Activated T-cell treated with anti-CD3 and anti-CD28 coated beads, Interleukin-2, amount 50 U/mL, for 24 hours (primary cell): Measurements from ENCODE around the gene COL8A1.

Source experiments
- DNase-seq: peaks from one replicate; pipeline ENCODE4 v3.0.0-alpha.2; 2020
- H3K27ac Mint-ChIP-seq: 2 replicates; pipeline ENCODE4 v1.8.0; 2020; ENCODE audit warnings: mild to moderate bottlenecking, mixed read lengths
- H3K27me3 Mint-ChIP-seq: 2 replicates; pipeline ENCODE4 v1.8.0; 2020; ENCODE audit warnings: mixed read lengths
- H3K36me3 Mint-ChIP-seq: 2 replicates; pipeline ENCODE4 v1.8.0; 2020; ENCODE audit warnings: low read depth, mixed read lengths
- H3K4me1 Mint-ChIP-seq: 2 replicates; pipeline ENCODE4 v1.8.0; 2020; ENCODE audit warnings: low read depth, mixed read lengths
- H3K4me3 Mint-ChIP-seq: 2 replicates; pipeline ENCODE4 v1.8.0; 2020; ENCODE audit warnings: mild to moderate bottlenecking, moderate library complexity, mixed read lengths
- H3K9me3 Mint-ChIP-seq: 2 replicates; pipeline ENCODE4 v1.8.0; 2020; ENCODE audit warnings: mixed read lengths

The COL8A1 gene

GRCh38 chr3:99781761-99782160 lies 143.4 kb downstream of the COL8A1 start:
- H3K36me3 Mint-ChIP-seq: no peaks in the 10 kb centered on the region
- no peak overlapping the region for H3K27ac Mint-ChIP-seq
- peaks cover 41% of the 10 kb centered on the region for H3K27me3 Mint-ChIP-seq
- no peak overlapping the region for H3K4me3 Mint-ChIP-seq
- no peak for DNase-seq
- peaks cover 6% of the 10 kb centered on the region for H3K4me1 Mint-ChIP-seq
- no peaks in the 10 kb centered on the region for H3K9me3 Mint-ChIP-seq

- Mint-ChIP-seq H3K27ac (no peak overlapping the region), H3K4me1 (peaks cover 6% of the 10 kb centered on the region), H3K36me3 (no peaks in the 10 kb centered on the region), H3K9me3 (no peaks in the 10 kb centered on the region), H3K27me3 (peaks cover 30% of the 10 kb centered on the region), H3K4me3 (no peak overlapping the region)
- DNase-seq: no peak
Measured at GRCh38 chr3:99783011-99783573, 144.7 kb downstream of the COL8A1 start.

GRCh38 chr3:99789011-99789721 lies 150.8 kb downstream of the COL8A1 start:
- Mint-ChIP-seq H3K9me3 (no peaks in the 10 kb centered on the region), H3K4me1 (no peaks in the 10 kb centered on the region), H3K27me3 (peaks cover 4% of the 10 kb centered on the region), H3K27ac (no peak overlapping the region), H3K4me3 (no peak overlapping the region), H3K36me3 (no peaks in the 10 kb centered on the region)
- DNase-seq: no peak

- Mint-ChIP-seq H3K9me3 (no peaks in the 10 kb centered on the region), H3K27ac (no peak overlapping the region), H3K27me3 (peaks cover 4% of the 10 kb centered on the region), H3K4me3 (no peak overlapping the region), H3K36me3 (no peaks in the 10 kb centered on the region), H3K4me1 (no peaks in the 10 kb centered on the region)
- DNase-seq: no peak
Measured at GRCh38 chr3:99794485-99794884, 156.1 kb downstream of the COL8A1 start.

DNA sequence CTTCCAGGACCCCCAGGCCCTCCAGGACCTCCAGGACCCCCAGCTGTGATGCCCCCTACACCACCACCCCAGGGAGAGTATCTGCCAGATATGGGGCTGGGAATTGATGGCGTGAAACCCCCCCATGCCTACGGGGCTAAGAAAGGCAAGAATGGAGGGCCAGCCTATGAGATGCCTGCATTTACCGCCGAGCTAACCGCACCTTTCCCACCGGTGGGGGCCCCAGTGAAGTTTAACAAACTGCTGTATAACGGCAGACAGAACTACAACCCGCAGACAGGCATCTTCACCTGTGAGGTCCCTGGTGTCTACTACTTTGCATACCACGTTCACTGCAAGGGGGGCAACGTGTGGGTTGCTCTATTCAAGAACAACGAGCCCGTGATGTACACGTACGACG lies 157.2 kb downstream of the COL8A1 start:
- DNase-seq: no peak
- H3K36me3 Mint-ChIP-seq: no peaks in the 10 kb centered on the region
- no peaks in the 10 kb centered on the region for H3K9me3 Mint-ChIP-seq
- H3K27ac Mint-ChIP-seq: no peak overlapping the region
- H3K4me3 Mint-ChIP-seq: no peak overlapping the region
- no peaks in the 10 kb centered on the region for H3K4me1 Mint-ChIP-seq
- H3K27me3 Mint-ChIP-seq: peaks cover 2% of the 10 kb centered on the region

- no peak for DNase-seq
- Mint-ChIP-seq H3K9me3 (peaks cover 6% of the 10 kb centered on the region), H3K36me3 (peaks cover 5% of the 10 kb centered on the region), H3K27ac (no peak overlapping the region), H3K4me3 (no peak overlapping the region), H3K27me3 (no peaks in the 10 kb centered on the region), H3K4me1 (no peaks in the 10 kb centered on the region)
Measured at GRCh38 chr3:99799422-99799821, 161.0 kb downstream of the COL8A1 start.

GRCh38 chr3:99803297-99803696 lies 164.9 kb downstream of the COL8A1 start:
- DNase-seq: no peak
- H3K4me1 Mint-ChIP-seq: peaks cover 3% of the 10 kb centered on the region
- peaks cover 10% of the 10 kb centered on the region for H3K36me3 Mint-ChIP-seq
- H3K4me3 Mint-ChIP-seq: no peak overlapping the region
- H3K27ac Mint-ChIP-seq: no peak overlapping the region
- H3K27me3 Mint-ChIP-seq: no peaks in the 10 kb centered on the region
- peaks cover 16% of the 10 kb centered on the region for H3K9me3 Mint-ChIP-seq

DNA sequence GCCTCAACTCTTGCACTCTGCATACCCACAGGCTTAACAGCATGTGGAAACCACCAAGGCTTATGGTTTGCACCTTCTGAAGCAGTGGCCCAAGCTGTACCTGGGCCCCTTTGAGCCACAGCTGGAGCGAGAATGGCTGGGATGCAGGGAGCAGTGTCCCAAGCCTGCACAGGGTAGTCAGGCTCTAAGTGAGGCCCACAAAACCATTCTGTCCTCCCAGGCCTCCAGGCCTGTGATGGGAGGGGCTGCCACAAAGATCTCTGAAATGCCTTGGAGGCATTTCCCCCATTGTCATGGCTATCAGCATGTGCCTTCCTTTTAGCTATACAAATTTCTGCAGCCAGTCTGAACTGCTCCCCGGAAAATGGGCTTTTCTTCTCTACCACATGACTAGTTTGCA lies 166.8 kb downstream of the COL8A1 start:
- DNase-seq: no peak
- Mint-ChIP-seq H3K36me3 (peaks cover 10% of the 10 kb centered on the region), H3K27ac (no peak overlapping the region), H3K9me3 (peaks cover 16% of the 10 kb centered on the region), H3K4me1 (peaks cover 3% of the 10 kb centered on the region), H3K4me3 (no peak overlapping the region), H3K27me3 (no peaks in the 10 kb centered on the region)

GRCh38 chr3:99808163-99808794 lies 169.9 kb downstream of the COL8A1 start:
- peaks cover 16% of the 10 kb centered on the region for H3K9me3 Mint-ChIP-seq

DNA sequence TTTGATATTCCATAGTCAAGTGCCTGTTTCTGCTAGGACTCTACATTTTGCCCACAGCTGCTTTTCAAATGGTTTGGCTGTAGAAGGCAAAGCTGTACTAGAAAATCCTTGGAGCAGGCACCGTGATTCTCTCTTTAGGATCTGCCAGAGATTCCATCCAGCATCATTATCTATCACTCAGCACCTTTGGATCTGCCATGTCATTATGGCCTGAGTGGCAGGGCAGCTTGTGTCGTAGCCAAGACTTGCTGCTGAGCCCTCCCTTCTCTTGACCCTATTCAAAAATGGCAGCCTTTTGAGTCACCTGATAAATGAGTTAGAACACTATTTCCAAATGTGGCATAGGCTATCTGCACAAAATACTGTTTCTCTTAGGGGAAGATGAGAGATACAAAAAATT lies 171.2 kb downstream of the COL8A1 start:
- Mint-ChIP-seq H3K4me1 (peaks cover 3% of the 10 kb centered on the region), H3K27me3 (no peaks in the 10 kb centered on the region), H3K4me3 (no peak overlapping the region), H3K36me3 (peaks cover 5% of the 10 kb centered on the region), H3K27ac (no peak overlapping the region), H3K9me3 (peaks cover 9% of the 10 kb centered on the region)
- DNase-seq: no peak

More at GRCh38 chr3:99808163-99808794, 169.9 kb downstream of the COL8A1 start:
- Mint-ChIP-seq H3K4me3 (no peak overlapping the region), H3K36me3 (peaks cover 10% of the 10 kb centered on the region), H3K27ac (no peak overlapping the region), H3K4me1 (peaks cover 3% of the 10 kb centered on the region), H3K27me3 (no peaks in the 10 kb centered on the region)
- DNase-seq: no peak

GRCh38 chr3:99810403-99810802 lies 172.0 kb downstream of the COL8A1 start:
- Mint-ChIP-seq H3K4me3 (no peak overlapping the region), H3K27me3 (no peaks in the 10 kb centered on the region)

DNA sequence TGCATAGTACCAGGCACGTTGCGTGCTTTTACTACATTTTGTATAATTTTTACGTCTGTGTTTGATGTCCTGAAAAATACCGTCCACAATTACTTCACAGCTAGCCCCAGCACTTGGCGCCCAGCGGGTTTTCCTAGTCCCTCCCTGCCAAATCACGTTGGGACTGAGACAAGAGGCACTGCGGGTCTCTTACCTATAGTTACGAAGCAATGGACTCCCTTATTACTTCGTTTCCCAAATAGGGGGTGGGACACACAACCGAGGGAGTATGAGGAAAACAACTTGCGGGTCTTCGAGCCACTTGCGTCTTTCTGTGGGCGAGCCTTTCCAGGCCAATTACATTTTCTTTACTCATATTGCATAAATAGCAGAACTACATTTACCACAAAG lies 178.6 kb downstream of the COL8A1 start:
- no peaks in the 10 kb centered on the region for H3K9me3 Mint-ChIP-seq
- H3K27me3 Mint-ChIP-seq: no peaks in the 10 kb centered on the region
- peak overlapping the region; percentile 98 for H3K27ac Mint-ChIP-seq
- peak; percentile 39 for DNase-seq
- H3K36me3 Mint-ChIP-seq: peaks cover 48% of the 10 kb centered on the region
- peak overlapping the region; percentile 92 for H3K4me3 Mint-ChIP-seq
- H3K4me1 Mint-ChIP-seq: peaks cover 45% of the 10 kb centered on the region

More at GRCh38 chr3:99810403-99810802, 172.0 kb downstream of the COL8A1 start:
- peaks cover 5% of the 10 kb centered on the region for H3K9me3 Mint-ChIP-seq
- H3K27ac Mint-ChIP-seq: no peak overlapping the region
- peaks cover 3% of the 10 kb centered on the region for H3K4me1 Mint-ChIP-seq
- H3K36me3 Mint-ChIP-seq: peaks cover 5% of the 10 kb centered on the region
- no peak for DNase-seq

DNA sequence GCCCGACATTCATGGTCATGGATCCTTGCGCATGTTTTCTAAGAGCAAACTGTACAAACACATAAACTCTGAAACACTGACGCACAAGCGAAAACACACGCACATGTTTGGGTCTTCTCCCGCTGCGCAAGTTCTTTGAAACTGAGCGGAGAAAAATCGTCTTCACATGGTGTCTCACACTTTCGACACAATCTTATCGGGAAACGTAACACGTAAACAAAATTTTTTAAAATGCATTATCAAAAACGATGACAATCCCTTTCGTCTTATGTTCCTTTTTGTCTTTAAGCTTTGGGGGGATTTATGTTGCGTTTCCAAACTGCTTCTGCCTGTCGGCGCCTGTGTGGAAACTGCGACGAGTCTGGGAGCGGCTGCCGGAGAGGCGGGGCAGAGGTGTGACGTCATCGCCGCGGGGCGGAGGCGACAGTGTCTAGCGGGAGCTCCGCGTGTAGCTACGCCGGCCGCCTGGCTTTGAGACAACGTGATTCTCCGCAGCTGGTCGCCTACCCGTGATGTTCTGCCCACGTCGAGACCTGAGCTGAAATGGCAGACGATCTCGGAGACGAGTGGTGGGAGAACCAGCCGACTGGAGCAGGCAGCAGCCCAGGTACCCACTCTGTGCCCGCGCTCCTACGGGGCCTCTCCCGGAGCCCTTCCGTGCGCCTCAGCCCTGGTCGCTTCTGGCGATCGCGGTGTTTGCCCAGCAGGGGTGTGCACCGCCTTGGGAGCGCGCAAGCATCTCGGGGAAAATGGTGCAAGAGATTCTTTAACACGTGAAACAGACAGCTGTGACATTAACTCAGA lies 179.2 kb downstream of the COL8A1 start, which contains the start of gene CMSS1:
TSS of gene CMSS1 (plus strand) at position 426 of the 804 bp plus-strand sequence.
- Mint-ChIP-seq H3K27ac (peak within 1 kb of the TSS; percentile 98), H3K9me3 (no peaks in the 10 kb centered on the region), H3K36me3 (peaks cover 52% of the 10 kb centered on the region), H3K4me3 (peak within 1 kb of the TSS; percentile 92), H3K27me3 (no peaks in the 10 kb centered on the region), H3K4me1 (peaks cover 47% of the 10 kb centered on the region)
- peak; percentile 98 for DNase-seq

GRCh38 chr3:99818818-99819217 lies 180.4 kb downstream of the COL8A1 start:
- Mint-ChIP-seq H3K4me3 (peak overlapping the region; percentile 92), H3K4me1 (peaks cover 53% of the 10 kb centered on the region), H3K27ac (peak overlapping the region; percentile 98), H3K27me3 (no peaks in the 10 kb centered on the region), H3K9me3 (no peaks in the 10 kb centered on the region), H3K36me3 (peaks cover 52% of the 10 kb centered on the region)
- no peak for DNase-seq
